GM04504 (cell line): Measurements from ENCODE around the gene NPRL2.

Experiments
- DNase-seq: peaks from one replicate; pipeline ENCODE4 v3.0.0-alpha.2; 2012; ENCODE audit warnings: low read depth

NPRL2 gene

DNA sequence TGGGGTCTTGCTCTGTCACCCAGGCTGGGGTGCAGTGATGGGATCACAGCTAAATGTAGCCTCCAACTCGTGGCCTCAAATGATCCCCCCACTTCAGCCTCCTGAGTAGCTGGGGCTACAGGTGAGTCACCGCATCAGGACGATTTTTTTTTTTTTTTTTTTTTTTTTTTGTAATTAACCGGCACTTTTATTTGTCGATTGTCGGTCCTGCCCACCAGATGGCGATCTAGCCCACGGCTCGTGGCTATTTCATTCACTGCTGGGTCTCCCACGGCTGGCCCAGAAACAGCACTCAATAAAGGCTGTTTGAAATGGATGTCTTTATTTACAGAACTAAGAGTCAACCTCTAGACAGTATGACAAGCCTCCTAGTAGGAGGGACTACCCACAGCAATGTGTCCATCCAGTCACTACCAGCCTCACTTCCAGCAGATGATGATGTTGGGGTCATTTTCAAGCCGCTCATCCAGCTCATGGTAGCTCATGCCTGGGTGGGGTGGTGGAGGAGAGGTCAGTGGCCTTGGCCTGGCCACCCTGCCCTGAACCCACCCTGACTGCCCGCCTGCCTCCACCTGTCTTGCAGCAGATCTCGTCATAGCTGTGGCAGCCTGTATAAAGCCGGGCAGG lies 3.3 kb downstream of the NPRL2 start:
- no peak for DNase-seq

DNA sequence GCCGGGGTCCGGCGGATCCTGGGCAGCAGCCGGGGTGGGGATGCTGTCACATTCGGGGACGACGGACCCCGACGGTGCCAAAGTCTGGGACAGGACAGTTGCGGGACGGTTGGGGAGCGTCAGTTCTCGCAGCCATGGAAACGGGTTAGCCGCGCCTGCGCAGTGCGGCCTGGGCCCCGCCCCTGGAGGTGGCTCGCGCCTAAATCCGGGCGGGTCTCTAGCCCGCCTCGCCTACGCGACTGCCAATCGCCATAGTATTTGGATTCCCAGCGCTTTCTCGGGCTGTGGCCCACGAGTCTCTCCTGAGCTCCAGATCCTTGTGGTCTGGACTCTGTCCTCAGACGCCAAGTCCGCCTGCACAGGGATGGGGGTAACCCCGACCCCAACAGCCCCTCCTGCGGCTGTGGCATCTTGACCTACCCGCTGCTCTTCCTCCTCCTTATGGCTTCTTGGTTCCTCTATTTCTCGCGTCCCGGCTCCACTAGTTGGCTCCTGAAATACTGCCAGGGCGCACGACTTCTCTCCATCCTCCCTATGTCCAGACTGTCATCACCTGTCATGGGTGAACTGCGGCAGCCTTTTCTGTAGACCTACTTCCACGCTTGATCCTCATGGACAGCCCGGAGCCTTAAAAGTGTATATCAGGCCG lies 4.9 kb downstream of the NPRL2 start, which contains the start of gene ZMYND10:
TSS of gene ZMYND10 (minus strand) at position 147 of the 649 bp plus-strand sequence. CDS start 153 bp downstream, outside the sequence.
- DNase-seq, result no peak

DNA sequence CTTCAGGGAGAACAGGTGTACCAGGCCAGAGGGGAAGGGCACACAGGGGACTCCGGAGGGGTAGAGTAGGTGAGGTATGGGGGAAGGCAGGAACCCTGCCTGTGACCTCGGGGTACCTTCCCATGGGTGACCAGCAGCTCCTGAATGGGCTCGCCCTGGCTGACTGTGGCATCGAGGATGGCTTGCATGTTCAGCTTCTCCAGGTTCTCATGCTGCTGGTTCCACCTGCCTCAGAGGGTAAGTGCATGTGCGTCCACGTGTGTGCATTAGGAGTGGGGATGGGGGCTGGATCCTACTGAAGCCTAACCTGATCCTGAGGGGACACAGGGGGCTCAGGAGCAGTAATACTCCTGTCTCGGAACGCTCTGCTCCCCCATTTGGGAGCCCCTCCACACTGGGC lies 5.6 kb downstream of the NPRL2 start:
- DNase-seq, result no peak

DNA sequence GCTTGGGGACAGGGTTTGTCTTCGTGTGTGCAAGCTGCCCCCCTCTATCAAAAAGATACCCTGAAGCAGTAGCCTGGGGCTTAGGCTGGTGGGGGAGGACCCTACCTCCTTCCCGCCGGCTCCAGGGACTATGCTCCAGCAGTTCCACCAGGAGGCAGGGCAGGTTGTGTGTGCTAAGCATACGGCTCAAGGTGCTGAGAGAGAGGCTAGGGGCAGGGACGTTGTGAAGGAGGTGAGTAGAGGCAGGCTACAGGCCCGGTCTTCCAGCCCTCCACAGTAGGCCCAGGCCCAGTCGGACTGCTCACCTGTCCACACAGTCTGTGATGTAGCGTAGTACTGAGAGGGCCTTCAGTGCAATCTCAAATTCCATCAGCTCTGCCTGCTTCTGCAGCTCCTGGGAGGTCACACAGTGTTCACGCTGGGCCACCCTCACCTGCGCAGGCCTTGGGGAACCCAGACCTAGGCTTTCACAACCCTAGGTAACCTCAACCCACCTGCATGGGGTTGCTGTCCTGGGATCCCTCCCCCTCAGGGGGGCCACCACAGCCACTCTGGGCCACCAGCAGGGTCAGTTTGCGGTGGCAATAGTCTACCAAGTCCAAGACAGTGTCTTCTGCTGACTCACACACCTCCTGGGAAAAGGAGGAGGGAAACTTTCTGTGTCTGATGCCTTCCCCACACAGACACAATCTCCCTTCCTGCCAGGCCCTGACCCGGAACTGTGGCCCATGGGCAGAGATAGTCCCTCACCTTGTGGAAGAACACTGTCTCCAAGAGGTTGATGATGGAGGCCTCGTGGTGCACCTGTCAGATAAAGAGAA lies 7.6 kb downstream of the NPRL2 start:
- no peak for DNase-seq

DNA sequence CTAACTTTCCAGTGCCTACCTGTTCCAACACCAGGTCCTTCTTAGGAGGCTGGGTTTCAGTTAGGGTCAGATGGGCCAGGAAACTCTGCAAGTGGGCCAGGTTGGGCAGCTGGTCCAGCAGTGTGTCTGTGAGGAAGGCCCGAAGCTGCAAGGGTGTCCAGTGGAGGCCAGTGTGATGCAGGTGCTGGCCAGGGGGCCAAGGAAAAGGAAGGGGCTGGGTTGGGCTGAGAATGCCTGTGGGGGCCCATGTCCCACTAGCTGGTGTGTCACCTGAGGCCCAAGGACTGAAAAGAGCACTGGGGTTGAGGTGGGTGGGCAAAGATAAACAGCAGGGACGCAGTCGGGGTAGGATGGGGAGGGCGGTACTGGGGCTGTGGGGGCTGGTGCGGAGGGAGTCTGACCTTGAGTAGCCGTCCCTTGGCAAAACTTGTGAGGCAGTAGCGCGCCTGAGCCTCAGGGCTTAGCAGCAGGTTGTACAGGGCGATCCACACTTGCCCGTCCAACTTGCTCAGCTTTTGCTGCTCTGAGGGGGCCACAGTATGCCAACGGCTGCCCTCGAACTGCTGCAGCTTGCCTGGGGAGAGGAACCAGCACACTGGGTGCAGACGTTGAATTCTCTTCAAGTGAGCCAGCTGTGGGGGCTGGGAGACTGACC lies 8.5 kb downstream of the NPRL2 start:
- no peak for DNase-seq

DNA sequence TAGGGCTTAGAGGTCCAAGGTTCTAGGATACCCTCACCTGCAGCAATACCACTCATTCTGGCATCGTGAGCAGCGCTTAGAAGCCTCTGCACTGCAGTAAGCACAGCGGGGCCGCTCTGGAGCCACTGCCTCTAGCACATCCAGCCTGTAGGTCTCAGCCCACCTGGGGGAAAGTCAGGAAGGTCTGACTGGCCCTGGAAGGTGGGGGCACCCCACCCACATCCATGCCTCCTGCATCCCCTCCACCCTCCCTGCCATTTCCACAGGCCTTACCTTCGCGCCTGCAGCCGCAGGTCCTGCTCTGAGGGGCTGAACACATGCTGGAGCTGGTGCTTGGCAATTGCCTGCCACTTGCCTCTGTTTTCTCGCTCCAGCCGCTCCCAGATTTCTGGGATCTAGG lies 9.0 kb downstream of the NPRL2 start:
- no peak for DNase-seq

DNA sequence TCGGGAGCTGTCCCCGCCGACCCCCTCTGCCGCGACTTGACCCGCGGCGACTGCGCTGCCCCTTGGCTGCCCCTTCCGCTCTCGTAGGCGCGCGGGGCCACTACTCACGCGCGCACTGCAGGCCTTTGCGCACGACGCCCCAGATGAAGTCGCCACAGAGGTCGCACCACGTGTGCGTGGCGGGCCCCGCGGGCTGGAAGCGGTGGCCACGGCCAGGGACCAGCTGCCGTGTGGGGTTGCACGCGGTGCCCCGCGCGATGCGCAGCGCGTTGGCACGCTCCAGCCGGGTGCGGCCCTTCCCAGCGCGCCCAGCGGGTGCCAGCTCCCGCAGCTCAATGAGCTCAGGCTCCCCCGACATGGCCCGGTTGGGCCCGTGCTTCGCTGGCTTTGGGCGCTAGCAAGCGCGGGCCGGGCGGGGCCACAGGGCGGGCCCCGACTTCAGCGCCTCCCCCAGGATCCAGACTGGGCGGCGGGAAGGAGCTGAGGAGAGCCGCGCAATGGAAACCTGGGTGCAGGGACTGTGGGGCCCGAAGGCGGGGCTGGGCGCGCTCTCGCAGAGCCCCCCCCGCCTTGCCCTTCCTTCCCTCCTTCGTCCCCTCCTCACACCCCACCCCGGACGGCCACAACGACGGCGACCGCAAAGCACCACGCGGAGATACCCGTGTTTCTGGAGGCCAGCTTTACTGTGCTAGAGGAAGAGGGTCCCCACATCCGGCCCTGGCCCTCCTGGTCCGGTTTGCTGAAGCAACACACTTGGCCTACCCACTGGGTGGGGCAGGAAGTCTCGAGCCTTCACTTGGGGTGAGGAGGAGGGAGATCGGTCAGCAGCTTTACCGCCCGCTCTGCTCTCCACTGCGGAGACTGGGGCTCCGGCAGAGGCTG lies 9.9 kb downstream of the NPRL2 start, which contains the start of gene RASSF1:
TSS of gene RASSF1 (minus strand) at position 389 of the 882 bp plus-strand sequence. CDS start at position 358, 31 bp downstream.
- no peak for DNase-seq

DNA sequence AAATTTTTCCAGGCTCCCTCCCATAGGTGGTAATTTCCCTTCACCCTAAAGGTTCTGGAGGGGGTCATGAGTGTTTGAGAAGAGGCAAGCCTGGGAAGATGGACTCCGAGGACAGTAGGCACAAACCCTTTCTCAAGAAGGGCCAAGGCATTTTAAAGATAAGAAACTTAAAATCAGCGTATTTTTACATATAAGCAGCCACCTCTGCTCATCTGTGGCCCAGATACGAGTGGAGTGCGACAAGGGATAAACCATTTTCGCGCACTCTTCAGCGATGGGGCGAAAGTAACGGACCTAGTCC lies 10.5 kb downstream of the NPRL2 start:
- DNase-seq, result no peak

DNA sequence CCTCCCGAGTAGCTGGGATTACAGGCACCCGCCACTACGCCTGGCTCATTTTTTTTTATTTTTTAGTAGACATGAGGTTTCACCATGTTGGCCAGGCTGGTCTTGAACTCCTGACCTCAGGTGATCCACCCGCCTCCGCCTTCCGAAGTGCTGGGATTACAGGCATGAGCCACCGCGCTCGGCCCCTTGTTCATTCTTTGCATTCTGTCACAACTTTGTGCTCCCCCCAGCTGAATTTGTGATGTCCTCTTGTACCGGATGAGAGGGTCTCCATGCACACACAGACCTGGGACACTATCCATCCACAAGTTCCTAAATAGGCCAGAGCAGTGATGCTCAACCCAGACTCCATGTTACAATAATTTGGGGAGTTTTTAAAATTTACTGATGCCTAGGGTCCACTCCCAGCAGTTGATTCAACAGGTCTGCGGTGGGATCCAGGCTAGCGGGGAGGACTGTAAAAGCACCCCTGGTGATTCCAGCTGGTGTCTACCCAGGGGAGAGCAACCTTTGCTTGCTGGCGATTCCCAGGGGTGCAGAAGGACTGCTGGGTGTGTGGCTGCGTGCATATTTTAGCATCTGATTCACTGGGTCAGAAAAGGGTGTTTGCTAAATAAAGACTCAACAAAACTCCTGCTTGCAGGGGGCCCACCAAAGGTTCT lies 11.0 kb downstream of the NPRL2 start:
- no peak for DNase-seq

DNA sequence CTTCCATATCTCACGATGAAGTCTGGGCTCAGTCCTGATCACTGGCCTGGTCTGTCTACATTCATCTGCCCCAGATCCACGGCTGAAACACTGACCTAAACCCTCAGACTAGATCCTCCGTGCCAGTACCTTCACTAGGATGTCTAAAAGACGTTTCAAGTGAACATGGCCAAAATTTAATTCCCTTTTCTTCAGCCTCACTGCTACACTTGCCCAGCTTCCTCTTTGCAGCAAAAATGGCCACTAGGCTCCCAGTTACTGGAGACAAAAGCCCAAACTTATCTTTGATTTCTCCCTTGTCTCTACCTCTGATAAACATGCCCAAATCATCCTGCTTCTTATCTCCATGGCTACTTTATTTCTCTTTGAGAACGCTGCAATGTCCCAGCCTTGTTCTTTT lies 11.6 kb downstream of the NPRL2 start:
- DNase-seq, result no peak

DNA sequence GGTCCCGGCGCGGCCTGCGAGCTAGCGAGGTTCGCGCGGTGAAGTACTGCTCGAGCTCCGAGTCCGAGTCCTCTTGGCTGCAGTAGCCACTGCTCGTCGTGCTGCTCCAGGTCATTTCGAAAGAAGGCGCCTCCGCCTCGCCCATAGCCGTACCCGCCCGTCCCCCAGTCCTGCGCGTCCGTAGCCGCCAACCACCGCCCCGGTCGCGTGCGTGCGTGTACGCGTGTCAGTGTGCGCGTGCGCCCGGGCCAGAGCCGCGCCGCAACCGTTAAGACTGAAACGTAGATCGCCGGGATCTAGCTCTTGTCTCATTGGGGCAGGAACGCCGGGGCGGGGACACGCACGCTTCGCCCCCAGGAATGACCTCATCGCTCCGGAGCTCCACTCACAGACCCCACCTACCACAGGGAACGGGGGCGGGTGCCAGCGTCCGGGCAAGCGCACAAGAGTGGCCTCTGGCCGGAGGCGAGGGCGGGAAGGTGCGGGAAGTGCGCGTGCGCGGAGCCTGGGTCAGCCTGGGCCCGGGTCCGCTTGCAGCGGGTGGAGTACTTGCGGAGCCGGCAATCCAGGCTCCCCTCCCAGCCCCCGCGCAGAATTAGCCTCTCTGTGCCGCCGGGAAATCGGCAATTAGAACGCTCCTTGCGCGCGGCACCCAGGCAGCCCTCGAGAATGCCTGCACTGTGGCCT lies 13.3 kb downstream of the NPRL2 start:
- peak; percentile 99 for DNase-seq

DNA sequence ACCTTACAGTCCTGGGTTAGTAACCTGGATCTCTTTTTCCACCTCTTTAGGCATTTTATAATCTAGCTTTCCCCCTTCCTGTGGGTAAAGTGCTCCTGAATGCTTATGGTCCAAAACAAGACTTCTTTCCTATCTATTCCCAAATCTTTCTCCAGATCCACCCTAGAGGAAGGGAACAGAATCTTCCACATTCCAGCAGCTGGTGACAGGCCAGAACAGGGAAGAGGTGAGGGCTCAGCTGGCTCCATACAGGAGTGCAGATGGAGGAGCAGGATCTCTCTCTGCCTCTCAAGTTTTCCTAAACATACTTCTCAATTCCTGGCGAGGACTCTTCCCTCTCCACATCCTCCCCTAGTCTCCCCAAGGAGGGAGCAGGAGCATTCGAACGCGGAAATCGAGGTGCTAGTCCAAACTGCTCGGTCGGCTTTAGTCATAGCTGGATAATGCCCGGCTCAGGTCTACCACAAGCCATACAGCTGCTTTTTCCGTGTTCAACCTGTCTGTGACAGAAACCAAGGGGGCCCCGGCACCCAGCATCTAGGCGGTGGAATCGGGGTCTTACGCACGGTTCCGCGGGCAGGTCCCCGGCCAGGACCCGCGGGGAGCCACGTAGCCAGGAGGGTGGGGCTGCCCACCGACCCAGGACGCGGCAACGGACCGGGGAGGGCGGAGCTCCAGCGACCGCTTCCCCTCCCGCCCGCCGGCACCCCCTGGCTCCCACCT lies 14.0 kb downstream of the NPRL2 start:
- no peak for DNase-seq

DNA sequence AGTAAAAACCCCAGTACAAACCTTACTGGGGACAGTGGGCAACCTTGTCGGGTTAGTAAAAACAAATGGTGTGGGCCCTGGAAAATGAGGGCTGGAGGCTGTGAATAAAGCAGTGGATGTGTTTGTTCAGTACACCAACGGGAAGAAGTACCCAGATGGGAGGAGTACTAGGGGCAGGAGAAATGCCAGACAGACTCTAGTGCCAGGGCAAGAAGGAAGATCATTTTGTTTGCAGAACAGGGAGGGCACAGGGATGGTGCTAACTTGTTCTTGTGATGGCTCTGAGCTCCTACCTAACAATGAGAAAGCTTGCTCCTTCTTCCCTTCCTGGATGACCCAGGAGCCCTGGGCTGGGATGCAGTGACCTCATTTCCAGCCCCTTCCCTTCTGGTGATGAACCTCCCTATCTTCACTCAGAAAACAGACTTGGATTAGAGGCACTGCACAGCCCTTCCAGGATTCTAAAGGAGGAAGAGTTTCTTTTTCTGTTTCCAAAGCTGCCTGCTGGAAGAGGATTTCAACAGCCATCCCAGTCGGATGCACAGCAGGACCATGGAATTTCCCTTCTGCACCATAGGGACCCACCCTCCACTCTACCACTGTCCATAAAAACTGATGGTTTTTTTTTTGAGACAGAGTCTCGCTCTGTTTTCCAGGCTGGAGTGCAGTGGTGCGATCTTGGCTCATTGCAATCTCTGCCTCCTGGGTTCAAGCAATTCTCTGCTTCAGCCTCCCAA lies 16.1 kb downstream of the NPRL2 start:
- no peak for DNase-seq

DNA sequence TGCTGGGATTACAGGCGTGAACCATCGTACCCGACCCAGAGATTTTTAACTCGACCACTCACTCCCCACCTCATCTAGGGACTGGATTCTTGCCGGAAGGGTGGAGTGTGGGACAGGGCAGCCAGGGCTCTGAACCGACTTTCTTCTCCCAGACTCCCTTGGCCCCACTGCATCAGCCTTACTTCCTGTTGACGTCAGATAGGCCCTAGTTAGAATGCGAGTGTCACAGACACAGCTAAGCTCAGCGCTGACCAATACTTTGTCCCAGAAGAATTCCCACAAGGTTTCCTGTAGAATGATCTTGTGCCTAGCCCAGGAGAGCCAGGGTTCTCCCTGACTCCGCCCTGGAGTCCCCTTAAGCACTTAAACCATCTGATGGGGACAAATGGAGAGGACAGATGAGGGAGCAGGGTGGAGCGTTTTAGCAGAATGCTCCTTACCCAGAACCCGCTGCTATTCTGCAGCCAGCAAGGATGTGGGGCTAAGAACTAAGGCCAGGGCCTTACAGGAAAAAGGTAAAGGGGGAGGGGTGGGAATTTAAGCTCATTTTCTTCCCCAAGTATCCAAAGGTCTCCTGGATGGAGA lies 16.7 kb downstream of the NPRL2 start:
- no peak for DNase-seq

DNA sequence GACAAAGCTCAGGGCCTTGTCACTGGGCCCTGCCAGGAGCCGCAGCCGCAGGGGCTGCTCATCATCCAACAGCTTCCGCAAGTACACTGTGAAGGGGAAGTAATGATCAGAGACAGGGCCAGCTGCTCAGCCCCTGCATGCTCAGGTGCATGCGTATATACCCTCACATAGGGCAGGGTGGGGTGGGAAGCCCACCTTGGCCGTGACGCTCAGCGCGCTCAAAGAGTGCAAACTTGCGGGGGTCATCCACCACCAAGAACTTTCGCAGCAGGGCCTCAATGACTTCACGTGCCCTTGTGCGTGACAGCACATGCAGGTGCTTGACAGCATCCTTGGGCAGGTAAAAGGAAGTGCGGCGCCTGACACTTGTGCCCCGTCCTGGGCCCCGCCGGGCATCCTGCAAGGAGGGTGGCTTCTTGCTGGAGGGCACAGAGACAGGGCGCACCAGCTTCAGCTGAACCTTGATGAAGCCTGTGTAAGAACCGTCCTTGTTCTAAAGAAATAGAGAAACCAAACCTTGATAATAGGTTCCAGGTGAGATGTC lies 19.1 kb downstream of the NPRL2 start:
- no peak for DNase-seq

DNA sequence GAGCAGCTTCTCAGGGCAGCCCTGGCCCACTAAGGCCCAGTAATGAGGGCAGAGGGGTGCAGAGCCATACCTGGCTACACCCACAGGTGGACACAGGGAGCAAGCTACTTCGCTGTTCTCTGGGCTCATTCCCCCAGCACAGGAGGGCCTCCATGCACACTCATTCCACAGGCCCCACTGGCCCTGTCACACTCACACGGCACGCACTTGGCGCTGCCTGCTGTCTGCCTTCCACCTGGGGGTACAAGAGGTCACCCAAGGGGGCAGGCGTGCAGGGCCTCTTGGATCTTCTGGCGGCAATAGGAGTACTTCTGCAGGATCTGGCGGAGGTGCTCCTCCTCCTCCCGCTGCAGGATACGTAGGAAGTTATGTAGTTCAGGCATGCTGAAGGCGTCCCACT lies 20.2 kb downstream of the NPRL2 start:
- no peak for DNase-seq

DNA sequence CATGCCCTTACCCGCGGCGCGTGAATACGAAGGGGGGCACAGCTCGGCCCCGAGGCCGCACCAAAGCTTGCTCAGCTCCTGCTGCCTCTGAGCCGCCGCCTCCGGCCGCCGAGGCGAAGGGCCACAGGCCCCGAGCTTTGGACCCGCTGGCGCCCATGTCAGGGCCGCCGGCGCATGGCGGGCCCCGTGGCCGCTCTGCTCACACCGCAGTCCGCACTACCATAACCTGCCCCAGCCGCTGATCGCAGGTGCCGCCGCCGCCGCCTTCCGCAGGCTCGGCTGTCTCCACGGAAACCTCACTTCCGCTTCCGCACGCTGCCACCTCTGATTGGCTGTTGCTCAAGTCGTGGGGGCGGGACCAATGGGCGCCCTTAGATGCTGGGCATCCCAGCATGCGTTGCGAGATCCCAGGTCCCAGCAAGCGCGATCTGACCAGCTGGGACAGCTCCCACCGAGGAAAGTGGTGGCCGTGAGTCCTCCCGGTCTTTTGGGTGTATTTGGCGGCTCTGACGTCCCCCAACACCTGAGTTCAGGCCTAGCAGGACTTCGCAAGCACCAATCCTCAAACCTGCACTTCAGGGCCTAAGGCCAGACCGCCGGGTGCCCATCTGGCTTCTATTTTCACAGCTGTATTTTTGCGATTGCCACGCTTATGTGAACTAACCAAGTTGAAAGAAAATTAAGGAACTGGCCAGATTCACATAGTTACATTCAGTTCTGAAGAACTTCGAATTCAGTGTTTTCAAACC lies 22.5 kb downstream of the NPRL2 start, which contains the start of gene TUSC2:
TSS of gene TUSC2 (minus strand) at position 281 of the 749 bp plus-strand sequence. CDS start at position 157, 124 bp downstream.
- DNase-seq, result peak; percentile 88

DNA sequence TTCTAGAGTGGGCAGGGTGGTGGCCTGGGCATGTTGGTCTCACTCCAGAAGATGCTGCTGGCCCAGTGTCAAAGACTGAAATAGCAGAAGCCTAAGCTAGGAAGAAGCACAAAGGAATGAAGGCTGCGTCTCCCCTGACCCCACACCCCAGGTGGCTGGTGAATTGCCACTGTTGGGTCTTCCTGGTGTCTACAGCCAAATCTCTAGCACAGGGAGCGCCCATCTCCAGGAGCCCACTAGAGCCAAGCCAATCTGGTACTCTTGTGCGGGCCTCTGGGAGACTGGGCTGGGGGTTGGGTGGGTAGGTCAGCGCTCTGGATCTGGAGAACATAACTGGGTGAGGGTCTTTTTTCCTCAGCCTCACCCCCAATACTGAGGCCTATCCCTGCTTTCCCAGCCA lies 23.4 kb downstream of the NPRL2 start:
- DNase-seq, result no peak
